GM19025 (cell line): Measurements from ENCODE around the gene TRPV4.

Source experiments
- ATAC-seq: cut with Tn5 transposase; IDR thresholded peaks from one replicate; pipeline ENCODE4 v1.9.1; 2021; ENCODE audit warnings: mild to moderate bottlenecking, low read depth, moderate library complexity; ENCODE audit not compliant: unreplicated experiment

The TRPV4 gene

DNA sequence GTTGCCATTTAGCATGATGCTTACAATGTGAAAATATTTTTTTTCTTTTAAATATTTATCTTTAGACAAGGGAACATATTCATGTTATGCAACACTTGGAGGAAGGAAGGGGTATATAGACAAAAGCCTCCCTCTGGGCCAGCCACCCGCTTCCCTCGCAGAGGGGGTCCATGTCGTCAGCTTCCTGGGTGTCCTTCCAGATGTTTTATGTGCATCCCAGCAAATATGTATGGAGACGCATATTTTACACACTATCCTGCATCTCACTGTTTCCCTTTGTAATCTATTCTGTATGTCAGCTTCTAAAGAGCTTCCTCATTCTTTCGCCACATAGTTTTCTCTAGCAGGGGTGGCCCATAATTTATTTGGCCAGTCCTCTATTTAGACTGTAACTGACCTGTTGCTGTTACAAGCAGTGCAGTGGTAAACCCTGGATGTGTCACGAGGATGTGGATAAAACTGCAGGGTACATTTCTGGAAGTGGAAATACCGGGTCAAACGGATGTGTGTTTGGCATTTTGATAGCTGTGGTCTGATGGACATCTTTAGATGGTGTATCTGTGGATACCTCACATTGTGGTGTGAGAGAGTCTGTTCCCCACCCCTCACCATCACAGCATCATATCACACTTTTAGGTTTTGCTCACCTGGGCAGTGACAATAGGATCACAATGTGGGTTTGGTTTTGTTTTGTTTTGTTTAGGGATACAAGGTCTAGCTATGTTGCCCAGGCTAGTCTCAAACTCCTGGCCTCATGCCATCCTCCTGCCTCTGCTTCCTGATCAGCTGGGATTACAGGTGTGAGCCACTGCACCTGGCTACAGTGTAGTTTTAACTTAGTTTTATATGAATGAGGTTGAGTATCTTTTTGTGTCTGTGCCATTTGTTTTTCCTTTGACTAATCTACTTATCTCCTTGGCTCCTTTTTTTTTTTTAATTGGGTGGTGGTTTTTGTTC, 87.9 kb downstream of the TRPV4 start:
- no peak for ATAC-seq

DNA sequence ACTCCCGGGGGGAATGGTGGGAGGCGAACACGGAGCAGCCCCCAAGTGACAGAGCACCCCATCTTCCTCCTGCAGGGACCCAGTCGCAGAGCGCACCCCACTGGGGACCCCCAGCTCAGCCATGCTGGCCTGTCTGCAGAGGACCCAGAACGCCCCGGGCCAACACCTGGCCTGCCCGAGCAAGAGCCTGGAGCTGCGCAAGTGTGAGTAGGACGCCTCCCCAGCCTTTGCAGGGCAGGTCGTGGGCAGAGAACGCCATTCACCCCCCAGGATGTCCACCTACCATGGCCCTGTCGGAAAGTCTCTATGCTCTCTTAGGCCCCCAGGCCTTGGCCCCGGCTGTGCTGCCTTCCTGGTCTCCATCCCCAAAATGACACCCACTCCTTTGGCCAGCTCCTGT, 89.2 kb downstream of the TRPV4 start:
- ATAC-seq: no peak

DNA sequence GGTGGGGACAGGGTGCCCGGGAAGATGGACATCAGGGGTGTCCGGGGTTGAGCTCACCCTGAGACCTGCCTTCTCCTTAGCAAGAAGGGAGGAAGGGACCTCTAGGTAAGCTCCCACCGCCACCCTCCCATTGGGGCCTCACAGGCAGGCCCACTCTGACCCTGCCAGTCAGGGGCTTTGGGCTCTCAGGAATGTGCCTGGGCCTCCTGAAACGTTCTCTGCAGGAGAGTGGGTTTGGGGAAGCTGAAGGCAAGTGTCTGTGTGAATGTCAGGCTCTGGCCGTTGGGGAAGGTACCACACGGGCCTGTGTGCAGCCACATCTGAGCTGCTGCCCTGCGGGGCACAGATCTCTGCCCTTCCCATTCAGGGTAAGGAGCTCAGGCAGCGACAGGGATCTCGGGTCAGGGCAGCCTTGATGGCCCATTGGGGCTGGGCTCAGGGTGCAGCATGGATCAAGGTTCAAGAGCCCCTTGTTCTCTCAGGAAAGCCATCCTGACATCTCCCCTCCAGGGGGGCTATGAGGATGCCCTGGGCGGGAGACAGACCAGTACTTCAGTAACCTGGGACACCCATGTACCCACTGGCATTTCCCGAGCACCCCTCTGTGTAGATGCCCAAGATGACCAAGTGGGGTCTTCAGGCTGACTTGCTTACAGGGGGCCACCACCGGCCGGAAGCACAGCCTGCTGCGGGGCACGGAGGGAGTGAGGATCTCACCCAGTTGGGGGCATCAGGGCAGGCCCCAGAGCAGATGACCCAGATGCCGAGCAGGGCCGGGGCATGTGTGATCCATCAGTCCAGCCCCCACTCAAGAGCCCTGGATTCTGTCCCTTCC, 89.9 kb downstream of the TRPV4 start:
- no peak for ATAC-seq

DNA sequence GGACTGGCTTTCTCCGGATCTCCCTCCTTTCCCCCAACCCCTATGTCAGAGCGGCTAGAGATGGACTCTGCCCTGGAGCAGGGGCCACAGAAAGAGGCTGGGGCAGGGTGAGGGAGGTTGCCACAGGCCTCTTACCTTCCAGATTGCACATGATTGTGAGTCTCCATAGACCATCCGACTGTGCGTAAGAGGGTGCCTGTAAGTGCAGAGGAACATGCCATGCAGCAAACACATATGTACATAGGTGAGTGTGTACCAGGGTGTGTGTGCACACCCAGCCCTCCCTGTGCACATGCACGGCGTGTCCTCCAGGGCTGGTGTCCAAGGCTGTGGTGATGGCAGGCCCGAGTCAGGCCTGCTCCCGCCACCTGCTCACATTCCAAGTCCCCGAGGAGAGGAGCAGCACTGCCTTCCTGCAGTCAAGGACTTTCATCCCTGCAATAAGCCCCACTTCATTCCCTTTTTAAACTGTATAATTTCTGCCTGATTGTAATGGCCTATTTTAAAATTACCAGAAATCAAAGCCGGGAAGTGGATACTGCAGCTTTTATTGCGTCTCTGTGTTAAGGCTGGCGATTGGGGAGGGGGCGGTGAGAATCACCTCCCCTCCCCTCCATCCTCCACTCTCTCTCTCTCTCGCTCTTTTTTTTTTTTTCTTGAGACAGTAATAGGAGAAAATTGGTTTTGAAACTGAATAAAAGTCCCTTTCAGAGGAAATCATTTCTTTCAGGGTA, 91.1 kb downstream of the TRPV4 start:
- no peak for ATAC-seq

DNA sequence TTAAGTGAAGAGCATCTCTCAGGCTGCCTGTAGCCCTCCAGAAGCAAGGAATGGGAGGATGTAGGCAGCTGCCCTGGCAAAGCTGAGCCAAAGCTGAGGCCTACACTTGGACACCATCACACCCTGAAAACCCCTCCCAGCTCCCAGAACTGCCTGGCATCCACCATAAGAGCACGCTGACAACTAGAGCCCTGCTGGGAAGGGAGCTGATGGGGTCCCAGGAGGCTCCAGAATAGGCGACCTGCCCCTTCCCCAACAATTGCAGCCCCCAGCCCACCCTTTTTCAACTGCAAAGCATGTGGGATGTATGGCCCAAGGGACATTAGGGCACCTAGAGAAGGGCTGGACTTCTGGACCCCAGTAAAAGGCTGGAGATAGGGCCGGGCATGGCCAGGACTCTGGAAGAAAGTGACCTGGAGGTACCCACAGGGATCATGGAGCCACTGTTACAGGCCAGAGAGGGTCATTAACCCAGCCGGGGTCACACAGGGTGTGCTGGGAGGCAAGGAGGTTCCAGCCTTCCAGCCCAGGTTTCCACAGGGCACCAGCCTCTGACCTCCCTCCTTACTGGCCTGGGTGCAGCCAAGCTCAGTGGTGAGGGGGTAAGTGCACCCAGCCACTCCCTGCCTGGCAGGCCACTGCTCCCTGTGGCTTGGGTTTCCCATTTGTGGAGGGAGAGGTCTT, 91.8 kb downstream of the TRPV4 start:
- ATAC-seq: no peak

DNA sequence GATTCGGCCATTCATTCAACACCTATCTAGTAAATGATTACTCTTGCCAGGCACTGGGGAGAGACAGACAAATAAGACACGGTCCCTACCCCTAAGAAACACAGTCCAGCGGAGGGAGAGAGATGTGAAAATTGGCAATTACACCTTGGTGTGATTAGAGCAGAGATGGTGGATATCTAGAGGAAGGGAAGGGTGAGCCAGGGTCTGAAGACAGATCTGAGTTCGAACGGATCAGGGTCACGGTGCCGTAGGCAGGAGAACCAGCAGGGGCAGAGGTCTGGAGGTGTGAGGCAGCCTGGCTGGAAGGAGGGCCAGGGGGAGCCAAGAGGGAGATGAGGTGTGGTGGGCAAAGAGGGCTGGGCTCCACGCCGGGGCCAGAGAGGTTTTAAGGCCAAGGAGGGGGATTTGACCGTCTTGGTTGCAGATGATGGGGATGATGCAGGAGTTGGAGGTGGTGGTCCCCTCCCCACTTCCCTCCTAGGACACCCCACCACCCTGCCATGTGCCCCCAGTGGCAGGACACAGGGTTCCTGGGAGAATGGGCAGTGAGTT, 92.4 kb downstream of the TRPV4 start:
- no peak for ATAC-seq

DNA sequence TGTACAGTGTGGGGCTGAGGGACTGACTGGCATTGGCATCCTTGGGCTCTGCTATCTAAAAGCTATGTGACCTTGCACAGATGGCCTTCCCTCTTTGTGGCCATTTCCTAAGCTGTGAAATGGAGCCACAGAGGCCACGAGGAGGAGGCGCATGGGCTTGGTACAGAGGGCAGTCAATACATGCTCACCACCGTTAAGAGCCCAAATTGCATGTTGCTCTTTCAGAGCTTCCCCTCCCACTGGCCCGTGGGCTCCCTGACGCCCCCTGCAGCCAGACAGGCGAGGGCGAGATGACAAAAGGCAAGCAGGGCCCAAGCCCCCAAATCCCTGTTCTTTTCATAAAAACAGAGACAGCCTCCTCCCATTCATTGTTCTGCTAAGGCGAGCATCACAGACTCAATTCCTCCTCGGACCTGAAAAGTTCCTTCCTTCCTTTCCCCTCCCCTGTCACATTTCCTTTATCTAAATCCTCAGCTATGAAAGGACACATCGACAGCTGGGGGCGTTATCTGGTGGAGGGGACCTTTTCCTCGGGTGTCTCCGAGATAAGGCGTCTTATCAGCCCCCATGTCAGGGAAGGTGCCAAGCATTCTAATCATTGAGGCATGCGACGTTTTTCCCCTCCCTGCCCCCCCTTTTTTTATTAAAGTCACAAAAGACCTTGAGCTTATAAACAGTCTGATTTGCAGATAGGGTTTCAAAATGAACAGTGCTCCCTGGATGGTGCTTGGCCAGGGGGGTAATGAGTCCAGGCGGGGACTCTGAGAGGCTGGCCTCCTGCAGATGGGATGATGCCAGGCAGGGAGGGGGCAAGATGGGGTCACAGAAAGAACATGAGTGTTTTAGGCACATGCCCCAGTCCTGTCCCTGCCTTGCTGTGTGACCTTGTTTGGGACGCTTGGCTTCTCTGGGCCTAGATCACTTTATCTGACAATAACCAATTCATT, 93.2 kb downstream of the TRPV4 start:
- ATAC-seq: no peak

DNA sequence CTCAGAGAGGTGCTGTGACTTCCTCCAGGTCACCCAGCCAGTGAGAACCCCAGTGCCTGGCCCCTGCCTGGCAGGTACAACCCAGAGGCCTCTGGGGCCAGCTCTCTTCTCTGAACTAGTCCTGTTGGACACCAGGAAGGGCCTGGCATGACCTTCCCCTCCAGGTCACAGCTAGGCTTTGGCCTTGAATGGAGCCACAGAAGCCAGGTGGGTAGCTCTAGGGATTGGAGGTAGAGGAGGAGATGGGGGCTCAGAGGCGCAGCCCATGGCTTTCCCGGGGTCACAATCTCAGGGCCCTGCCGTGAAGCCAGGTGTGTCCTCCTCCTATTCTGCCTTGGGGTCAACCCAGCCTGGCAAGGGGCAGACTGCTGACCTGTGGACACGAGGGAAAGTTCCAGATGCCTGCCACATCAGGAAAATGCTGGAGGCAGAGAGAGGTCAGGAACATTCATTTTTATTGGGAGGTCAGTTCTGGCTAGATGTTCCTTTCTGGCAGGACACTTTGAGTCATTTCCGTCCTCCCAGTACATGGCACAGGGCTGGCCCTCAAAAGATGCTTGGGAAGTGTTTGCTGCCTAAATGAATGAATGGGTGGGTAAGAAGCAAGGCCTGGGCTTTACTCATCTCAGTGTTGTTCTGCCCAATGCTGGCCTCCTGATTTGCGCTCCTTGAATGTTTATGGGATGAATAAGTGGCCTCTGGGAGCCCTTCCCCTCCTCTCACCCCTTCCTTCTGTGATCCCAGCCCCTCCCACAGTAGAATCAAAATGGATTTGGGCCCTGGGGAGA, 94.1 kb downstream of the TRPV4 start:
- ATAC-seq: no peak

DNA sequence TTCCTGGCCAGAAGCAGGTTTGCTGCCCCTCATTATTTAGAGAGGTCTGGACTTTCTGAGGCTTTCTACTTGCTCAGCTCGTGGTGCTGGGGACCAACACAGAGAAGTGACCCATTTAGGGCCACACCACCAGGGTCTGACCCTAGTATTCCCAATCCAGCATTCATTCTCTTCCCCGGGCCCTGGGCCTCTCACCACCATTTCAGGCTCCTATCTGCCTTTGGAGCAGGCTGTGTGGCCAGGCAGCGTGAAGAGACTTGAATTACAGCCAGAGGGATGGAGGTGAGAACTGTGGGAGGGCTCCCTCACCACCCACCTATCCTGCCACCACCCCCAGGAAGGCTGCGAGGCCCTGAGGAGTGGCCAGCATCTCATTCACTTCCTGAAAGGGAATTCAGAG, 95.0 kb downstream of the TRPV4 start:
- ATAC-seq: no peak

DNA sequence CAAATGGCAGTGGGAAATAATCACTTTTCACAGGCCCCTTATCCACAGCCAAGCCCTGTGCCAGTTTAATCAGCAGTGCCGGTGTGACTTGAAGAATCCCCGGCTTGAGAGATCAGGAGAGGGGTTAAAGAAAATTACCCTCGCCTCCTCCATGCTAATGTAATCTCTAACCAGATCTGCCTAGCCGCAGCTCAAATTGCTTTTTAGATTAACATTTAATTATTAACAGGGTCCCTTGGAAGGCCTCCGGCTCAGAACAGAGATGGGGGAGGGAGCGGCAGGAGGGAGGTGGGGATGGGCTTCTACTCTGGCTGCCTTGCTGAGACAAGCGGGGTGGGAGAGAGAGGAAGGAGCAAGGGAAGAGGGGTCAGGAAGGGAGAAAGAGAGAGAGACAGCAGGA, 95.6 kb downstream of the TRPV4 start:
- no peak for ATAC-seq

DNA sequence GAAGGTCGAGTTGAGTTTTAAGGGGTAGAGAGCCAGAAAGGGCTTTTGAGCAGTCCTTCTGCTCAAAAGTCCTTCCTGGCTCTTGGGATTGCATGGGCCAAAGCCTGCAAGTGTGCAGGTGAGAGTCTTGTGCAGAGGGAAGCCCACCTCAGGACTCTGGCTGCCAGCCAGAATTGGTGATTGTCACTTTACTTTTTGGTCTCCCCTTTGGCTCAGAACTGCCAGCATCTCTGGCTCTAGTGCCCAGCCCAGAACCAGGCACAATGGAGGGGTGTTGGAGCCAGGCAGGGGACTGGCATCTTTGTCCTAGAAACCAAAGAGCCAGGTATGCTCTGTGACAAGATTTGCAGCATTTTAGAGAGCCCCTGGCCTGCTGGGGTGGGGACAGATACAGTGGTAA, 96.1 kb downstream of the TRPV4 start:
- ATAC-seq: no peak

DNA sequence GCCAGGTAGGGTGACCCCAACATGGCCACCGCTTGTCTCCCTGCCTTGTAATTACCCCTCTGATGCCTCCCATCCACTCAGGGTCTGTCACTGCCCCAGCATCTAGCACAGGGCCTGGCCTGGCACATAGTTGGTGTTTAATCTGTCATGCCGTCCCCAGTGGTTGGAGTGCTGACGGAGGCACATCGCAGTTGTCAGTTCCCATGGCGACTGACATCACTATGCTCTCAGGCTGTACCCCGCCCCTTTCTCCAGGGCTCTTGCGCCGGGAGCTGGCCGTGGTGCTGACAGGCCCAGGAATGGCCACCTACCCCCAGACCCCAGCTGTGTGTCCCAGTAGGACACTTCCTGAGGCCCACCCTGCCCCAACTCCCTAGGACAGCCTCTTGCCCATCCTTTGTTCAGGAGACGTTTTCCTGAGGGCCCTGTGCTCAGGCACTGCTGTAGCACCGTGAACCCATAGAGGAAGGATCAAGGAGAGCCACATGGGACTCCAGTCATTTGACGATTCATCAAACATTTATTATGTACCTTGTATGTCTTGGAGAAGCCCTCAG, 96.6 kb downstream of the TRPV4 start:
- ATAC-seq: no peak

DNA sequence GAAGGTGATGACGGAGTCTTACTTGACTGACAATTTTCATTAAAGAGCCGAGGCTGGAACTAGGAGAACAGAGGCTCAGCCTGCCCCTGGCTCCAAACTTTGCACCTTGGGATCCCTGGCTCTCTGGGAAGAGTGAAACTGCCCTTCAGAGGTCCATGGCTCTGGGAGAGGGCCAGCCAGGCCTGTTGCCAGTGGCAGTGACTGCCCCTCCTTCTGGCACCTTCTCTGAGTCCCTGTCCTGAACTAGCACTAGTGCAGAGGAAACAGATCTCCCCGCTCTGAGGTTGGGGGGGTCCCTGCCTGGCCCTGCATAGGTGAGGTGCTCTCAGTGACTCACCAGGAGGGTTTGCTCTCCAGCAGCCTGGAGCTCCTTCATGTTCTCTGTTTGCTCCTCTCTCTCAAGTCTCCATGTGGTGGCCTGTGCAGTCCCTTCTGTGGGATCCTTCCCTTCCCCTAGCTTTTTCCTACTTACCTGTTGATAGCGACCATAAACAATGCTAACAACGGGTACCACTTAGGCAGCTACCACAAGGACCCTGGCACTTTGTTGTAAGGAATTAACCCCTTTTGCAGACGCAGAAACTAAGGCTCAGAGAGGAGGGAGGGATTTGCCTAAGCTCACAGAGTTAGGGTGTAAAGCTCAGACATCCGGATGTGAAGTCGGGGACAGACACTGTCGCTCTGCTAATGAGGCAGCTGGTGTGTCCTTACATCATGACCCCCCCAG, 97.2 kb downstream of the TRPV4 start:
- ATAC-seq: no peak

DNA sequence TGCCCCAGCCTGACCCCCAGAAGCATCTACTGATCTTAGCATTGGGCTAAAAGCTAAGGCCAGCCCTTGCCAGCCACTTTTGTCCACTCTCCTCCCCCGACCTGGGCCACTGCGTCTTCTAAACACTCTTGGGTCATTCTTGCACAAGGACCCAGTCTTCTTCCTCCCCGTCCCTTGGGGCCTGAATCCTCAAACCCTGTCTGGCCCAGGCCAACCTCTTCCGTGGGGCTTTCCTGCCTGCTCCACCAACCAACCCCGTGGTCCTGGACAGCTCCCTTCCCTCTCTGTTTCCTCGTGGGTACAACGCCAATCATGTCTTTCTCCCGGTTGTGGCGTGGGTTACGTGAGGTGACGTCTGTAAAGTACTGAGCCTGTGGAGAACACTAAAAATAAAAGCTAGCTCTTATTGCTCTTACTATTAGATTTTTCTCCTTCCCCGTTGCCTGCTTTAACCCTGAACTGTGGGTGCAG, 98.1 kb downstream of the TRPV4 start:
- ATAC-seq: no peak

DNA sequence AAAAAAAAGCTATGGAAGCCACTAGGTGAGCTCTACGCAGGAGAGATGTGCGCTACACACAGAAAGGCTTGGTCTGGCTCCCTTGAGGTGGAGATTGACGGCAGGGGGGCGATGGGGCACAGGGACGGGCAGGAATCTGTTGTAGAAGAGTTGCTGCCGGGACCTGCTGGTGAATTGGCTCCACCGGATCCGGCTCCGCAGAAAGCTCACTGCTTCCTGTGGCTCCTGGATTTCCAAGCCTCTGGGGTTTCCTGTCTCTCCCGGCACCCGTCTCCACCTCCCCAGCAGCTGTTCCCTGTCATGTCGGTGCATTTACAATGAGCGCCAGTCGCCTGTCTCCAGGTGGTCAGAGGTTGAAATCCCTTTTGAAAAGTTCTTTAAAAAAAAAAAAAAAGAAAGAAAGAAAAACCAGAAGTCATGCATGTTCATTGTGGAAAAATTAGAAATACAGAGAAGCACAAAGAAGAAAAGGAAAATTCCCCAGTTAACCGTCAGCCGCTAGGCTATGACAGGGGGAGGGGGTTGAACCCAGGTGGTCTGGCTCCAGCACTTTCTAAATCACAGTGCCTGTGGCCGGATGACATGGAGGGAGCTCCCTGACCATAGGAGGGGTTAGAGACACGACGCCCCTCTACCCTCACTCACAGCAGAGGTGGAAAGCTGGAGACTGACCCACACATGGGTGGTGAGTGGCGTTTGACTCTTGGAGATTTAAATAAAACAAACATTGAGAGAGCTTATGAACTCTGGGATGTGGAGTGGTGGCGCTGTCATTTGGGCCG, 98.8 kb downstream of the TRPV4 start:
- ATAC-seq: no peak
